Neural progenitor cell (in vitro differentiated cells): ENCODE results near the gene KCNK3.

Experiments
- CTCF ChIP-seq: fragments of 200-600 bp; sonication (generic); IDR thresholded peaks from 2 replicates; pipeline ENCODE4 v1.5.1; 2017; ENCODE audit warnings: antibody characterized with exemption, mild to moderate bottlenecking
- EZH2 ChIP-seq: fragments of 200-600 bp; sonication (generic); IDR thresholded peaks from 2 replicates; pipeline ENCODE4 v1.6.1; 2017; ENCODE audit warnings: antibody characterized with exemption, mild to moderate bottlenecking, moderate library complexity
- EZH2phosphoT487 ChIP-seq: fragments of 200-600 bp; sonication (generic); IDR thresholded peaks from 2 replicates; pipeline ENCODE4 v1.6.1; 2017; ENCODE audit warnings: antibody characterized with exemption

GRCh38 chr2:26730549-26731344 lies 38.2 kb downstream of the KCNK3 start:
- no peak for TF ChIP-seq CTCF
- TF ChIP-seq EZH2 = no peak
- TF ChIP-seq EZH2phosphoT487 = no peak
